K562 (cell line): ENCODE data around the gene ENTREP3. TPM values are rescaled to one million over a fixed set of nuclear protein-coding genes. Genes with fewer than 3 reads are reported as not detected.
A peak's percentile ranks its signal among the peaks of the same experiment; 100 is the strongest.

Source experiments
- ATAC-seq: fragments of 200-7000 bp; cut with Tn5 transposase; 3 replicates; pipeline ENCODE4 v1.9.1; 2020; ENCODE audit warnings: moderate library complexity
- BruUV-seq: library from RNA; stranded (reverse); fragments of 400-500 nt; replicated peaks from 2 replicates; lab custom pipeline; 2021; lab: Mats Ljungman, UMichigan
- CTCF ChIA-PET: fragments of 300-600 bp; formaldehyde crosslinking; extraction: SDS; loops from one replicate; lab custom pipeline; 2021; ENCODE audit warnings: low intra/inter-chr PET ratio; lab: Yijun Ruan, JAX
- POLR2A ChIA-PET: fragments of 300-600, 350-650 bp; sonication (Branson Sonifier 250); formaldehyde crosslinking; extraction: SDS; loops from one replicate; lab custom pipeline; 2021; ENCODE audit warnings: antibody characterized with exemption, inconsistent platforms; lab: Yijun Ruan, JAX
- DNase-seq, 4 experiments: peaks; one replicate each; pipeline versions ENCODE4 v3.0.0 to v3.0.0-alpha.2; 2011 to 2018; ENCODE audit warnings: low spot score in 3 of 4, mixed read lengths in 3 of 4; ENCODE audit errors: extremely low read depth in 1 of 4
- FAIRE-seq: peaks from 2 replicates; lab custom pipeline; 2011; peaks lifted over from hg19 to GRCh38; lab: Jason Lieb, UNC
- H2AFZ ChIP-seq: 2 replicates; pipeline ENCODE4 v1.6.0; 2011; ENCODE audit warnings: low read depth, low read length, control low read depth, inconsistent platforms
- H3K27ac ChIP-seq: fragments of 200-600 bp; 3 replicates; pipeline ENCODE4 v1.8.0; 2011; ENCODE audit warnings: low read depth, mild to moderate bottlenecking, control low read depth, inconsistent platforms, low read length, moderate library complexity, mixed read lengths; ENCODE audit errors: extremely low read depth
- H3K27me3 ChIP-seq, 2 experiments: fragments of 300-600 bp in 1 of 2; 2 replicates in 1 of 2; 3 replicates in 1 of 2; pipeline versions ENCODE4 v1.6.0 to v1.8.0; 2011; ENCODE audit warnings: inconsistent platforms in 2 of 2, low read length in 2 of 2, mild to moderate bottlenecking in 1 of 2, mixed read lengths in 1 of 2, moderate library complexity in 1 of 2; ENCODE audit not compliant: control insufficient read depth in 2 of 2, insufficient read depth in 2 of 2
- H3K36me3 ChIP-seq: fragments of 300-600 bp; 3 replicates; pipeline ENCODE4 v1.8.0; 2011; ENCODE audit warnings: mild to moderate bottlenecking, low read length, inconsistent platforms; ENCODE audit not compliant: control insufficient read depth, insufficient read depth
- H3K4me1 ChIP-seq, 2 experiments: fragments of 200-600 bp in 1 of 2; replicated peaks in 1 of 2; 2 replicates in 1 of 2; 3 replicates in 1 of 2; pipeline versions ENCODE4 v1.5.1 to v1.8.0; 2011; ENCODE audit warnings: inconsistent platforms in 2 of 2, low read length in 2 of 2, mild to moderate bottlenecking in 1 of 2, mixed read lengths in 1 of 2, moderate library complexity in 1 of 2; ENCODE audit not compliant: control insufficient read depth in 2 of 2, insufficient read depth in 2 of 2
- H3K4me2 ChIP-seq: 2 replicates; pipeline ENCODE4 v1.6.1; 2011; ENCODE audit warnings: low read length, control low read depth, inconsistent platforms, mixed read lengths; ENCODE audit not compliant: insufficient read depth
- H3K4me3 ChIP-seq: fragments of 200-600 bp; sonication (generic), shearing (Covaris generic); 2 replicates; pipeline ENCODE4 v1.5.1; 2016; ENCODE audit warnings: control low read depth, inconsistent platforms
- H3K79me2 ChIP-seq: fragments of 200-600 bp; 3 replicates; pipeline ENCODE4 v1.8.0; 2011; ENCODE audit warnings: low read length, inconsistent platforms; ENCODE audit not compliant: control insufficient read depth, insufficient read depth
- H3K9ac ChIP-seq, 2 experiments: 2 replicates each; pipeline versions ENCODE4 v1.6.0 to v1.6.1; 2011; ENCODE audit warnings: low read depth in 2 of 2, low read length in 2 of 2, control low read depth in 1 of 2, inconsistent platforms in 1 of 2, mild to moderate bottlenecking in 1 of 2, mixed read lengths in 1 of 2; ENCODE audit not compliant: insufficient read depth in 1 of 2
- H3K9me1 ChIP-seq: one replicate; pipeline ENCODE4 v1.6.0; 2011; ENCODE audit warnings: inconsistent platforms, mild to moderate bottlenecking, low read length, moderate library complexity; ENCODE audit not compliant: control insufficient read depth, insufficient read depth
- H3K9me3 ChIP-seq: replicated peaks from 2 replicates; pipeline ENCODE4 v1.5.1; 2011; ENCODE audit warnings: low read depth, low read length, inconsistent platforms; ENCODE audit not compliant: control insufficient read depth, insufficient read depth
- H4K20me1 ChIP-seq: replicated peaks from 2 replicates; pipeline ENCODE4 v1.6.1; 2011; ENCODE audit warnings: low read length, inconsistent platforms, mixed read lengths; ENCODE audit not compliant: control insufficient read depth, insufficient read depth
- ETV6 ChIP-seq, 3 experiments: fragments of 150-350 bp in 1 of 3; sonication (generic) in 1 of 3; formaldehyde crosslinking in 1 of 3; IDR thresholded peaks; 2 replicates each; pipeline versions ENCODE4 v1.6.1 to v1.8.0; 2014 to 2022; ENCODE audit warnings: borderline replicate concordance in 2 of 3, low read depth in 2 of 3, antibody characterized with exemption in 1 of 3, low read length in 1 of 3, mild to moderate bottlenecking in 1 of 3, missing genetic modification reagents in 1 of 3
- MED1 ChIP-seq: sonication (generic); formaldehyde crosslinking; IDR thresholded peaks from 2 replicates; pipeline ENCODE4 v1.8.1; 2023; ENCODE audit warnings: missing genetic modification reagents, borderline replicate concordance
- WGBS: fragments of 100-300 bp; shearing (Covaris generic); methylation state at CpG from one replicate; pipeline ENCODE4 v1.1.6; 2016; ENCODE audit warnings: low coverage, mixed read lengths; ENCODE audit not compliant: insufficient coverage; ENCODE audit errors: missing lambda C conversion rate; 5-methylcytosine and 5-hydroxymethylcytosine counted together
- in situ Hi-C: fragments of 300-500 bp; cut with MboI; formaldehyde crosslinking; loops from 4 replicates; pipeline ENCODE4 v1.15.0; 2018; ENCODE audit warnings: inconsistent platforms, mixed read lengths
- intact Hi-C: fragments of 100-400 bp; cut with micrococcal nuclease; formaldehyde crosslinking; loops from 2 replicates; pipeline ENCODE4 v1.14.2; 2022
- polyA plus RNA-seq, 8 experiments: library from polyadenylated mRNA; depleted of rRNA in 4 of 8; stranded (reverse) in 5 of 8; unstranded in 3 of 8; fragments of >200 nt; fragmentation: Nextera tagmentation in 2 of 8; fragmentation: Illumina TruSeq in 1 of 8; extraction: Ambion mirVana in 2 of 8; extraction: Trizol in 1 of 8; gene quantifications; 2 replicates each; pipeline versions ENCODE4 v1.2.1 to v1.2.3, GENCODE V29; 2011 to 2014; ENCODE audit warnings: inconsistent platforms in 1 of 8, missing spikeins in 1 of 8
- total RNA-seq, 7 experiments: library from RNA; depleted of rRNA in 6 of 7; stranded (reverse); fragments of >200 nt in 6 of 7; fragmentation: Illumina TruSeq in 2 of 7; extraction: Trizol in 2 of 7; gene quantifications; 2 replicates each; pipeline versions ENCODE4 v1.2.1 to v1.2.3, GENCODE V29; 2011 to 2021; ENCODE audit warnings: low replicate concordance in 1 of 7
- TF ChIP-seq, protein P1 (sequence below): sonication (generic); formaldehyde crosslinking; IDR thresholded peaks from 2 replicates; pipeline ENCODE4 v1.8.1; 2023; ENCODE audit warnings: mild to moderate bottlenecking, missing genetic modification reagents
- TF ChIP-seq, protein P2 (sequence below): fragments of 250-450 bp; sonication (Bioruptor Pico); IDR thresholded peaks from 2 replicates; pipeline ENCODE4 v1.9.0; 2021; ENCODE audit warnings: mild to moderate bottlenecking, inconsistent platforms

Gene ENTREP3
- total and polyA plus RNA-seq, 9 of the 15 experiments (the other 6 are each of a cell fraction or from before 2014, with no cell fraction given) = 1.9 to 41.8 (median 5.9) TPM

- in situ Hi-C loops = no loop called here
- Histone ChIP-seq H3K79me2 (no peaks in the 10 kb centered on the region), H3K4me1 (peaks cover 0 to 35% of the 10 kb centered on the region in 2 experiments; a peak in 3 of 5 replicates)
- FAIRE-seq = no peak
- TF ChIP-seq, protein P1, sequence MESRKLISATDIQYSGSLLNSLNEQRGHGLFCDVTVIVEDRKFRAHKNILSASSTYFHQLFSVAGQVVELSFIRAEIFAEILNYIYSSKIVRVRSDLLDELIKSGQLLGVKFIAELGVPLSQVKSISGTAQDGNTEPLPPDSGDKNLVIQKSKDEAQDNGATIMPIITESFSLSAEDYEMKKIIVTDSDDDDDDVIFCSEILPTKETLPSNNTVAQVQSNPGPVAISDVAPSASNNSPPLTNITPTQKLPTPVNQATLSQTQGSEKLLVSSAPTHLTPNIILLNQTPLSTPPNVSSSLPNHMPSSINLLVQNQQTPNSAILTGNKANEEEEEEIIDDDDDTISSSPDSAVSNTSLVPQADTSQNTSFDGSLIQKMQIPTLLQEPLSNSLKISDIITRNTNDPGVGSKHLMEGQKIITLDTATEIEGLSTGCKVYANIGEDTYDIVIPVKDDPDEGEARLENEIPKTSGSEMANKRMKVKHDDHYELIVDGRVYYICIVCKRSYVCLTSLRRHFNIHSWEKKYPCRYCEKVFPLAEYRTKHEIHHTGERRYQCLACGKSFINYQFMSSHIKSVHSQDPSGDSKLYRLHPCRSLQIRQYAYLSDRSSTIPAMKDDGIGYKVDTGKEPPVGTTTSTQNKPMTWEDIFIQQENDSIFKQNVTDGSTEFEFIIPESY (CRISPR knock-in tag) = peak; percentile 60; the same call in 1 of the 2 replicates
- no peak for TF ChIP-seq MED1 (CRISPR knock-in tag)
- TF ChIP-seq, protein P2, sequence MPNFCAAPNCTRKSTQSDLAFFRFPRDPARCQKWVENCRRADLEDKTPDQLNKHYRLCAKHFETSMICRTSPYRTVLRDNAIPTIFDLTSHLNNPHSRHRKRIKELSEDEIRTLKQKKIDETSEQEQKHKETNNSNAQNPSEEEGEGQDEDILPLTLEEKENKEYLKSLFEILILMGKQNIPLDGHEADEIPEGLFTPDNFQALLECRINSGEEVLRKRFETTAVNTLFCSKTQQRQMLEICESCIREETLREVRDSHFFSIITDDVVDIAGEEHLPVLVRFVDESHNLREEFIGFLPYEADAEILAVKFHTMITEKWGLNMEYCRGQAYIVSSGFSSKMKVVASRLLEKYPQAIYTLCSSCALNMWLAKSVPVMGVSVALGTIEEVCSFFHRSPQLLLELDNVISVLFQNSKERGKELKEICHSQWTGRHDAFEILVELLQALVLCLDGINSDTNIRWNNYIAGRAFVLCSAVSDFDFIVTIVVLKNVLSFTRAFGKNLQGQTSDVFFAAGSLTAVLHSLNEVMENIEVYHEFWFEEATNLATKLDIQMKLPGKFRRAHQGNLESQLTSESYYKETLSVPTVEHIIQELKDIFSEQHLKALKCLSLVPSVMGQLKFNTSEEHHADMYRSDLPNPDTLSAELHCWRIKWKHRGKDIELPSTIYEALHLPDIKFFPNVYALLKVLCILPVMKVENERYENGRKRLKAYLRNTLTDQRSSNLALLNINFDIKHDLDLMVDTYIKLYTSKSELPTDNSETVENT (CRISPR knock-in tag) = 0 out of 2 replicates have a peak, but pooled peaks have one; percentile 13
- TF ChIP-seq ETV6 (IDR thresholded peaks at IDR 0.05; ENCODE audit: borderline replicate concordance in 1 of 2, low read depth in 2 of 2, low read length in 1 of 2) = no peak
- TF ChIP-seq ETV6 (CRISPR knock-in tag; IDR thresholded peaks at IDR 0.05; ENCODE audit: borderline replicate concordance) = no peak
- TF ChIP-seq, all 486 proteins: peak for 2
- intact Hi-C loops = no loop called here
- ChIA-PET CTCF (no interaction called here), POLR2A (interaction anchor here (0.5 to 1.8 kb wide), 2 partner anchors 8 to 16 kb away, joined by 3 to 4 read pairs; partner anchors contain the start of genes HCN3 and PKLR)
- Histone ChIP-seq H3K4me3 (no peak overlapping the region), H3K9me3 (no peaks in the 10 kb centered on the region), H4K20me1 (no peaks in the 10 kb centered on the region; the same call in 1 of the 2 replicates), H3K9ac (peak overlapping the region in 1 of 2 experiments; percentile 40; a peak in 1 of 4 replicates), H2AFZ (no peak overlapping the region), H3K27me3 (no peaks in the 10 kb centered on the region), H3K9me1 (no peaks in the 10 kb centered on the region), H3K36me3 (peaks cover 23% of the 10 kb centered on the region; the same call in 2 of the 3 replicates), H3K27ac (no peak overlapping the region), H3K4me2 (no peak overlapping the region)
- 86% methylated on average over 10 of the region's 14 CpGs for WGBS
- ATAC-seq (no peak), DNase-seq (no peak)
- BruUV-seq = no TSS peak
These were observed 29.8 kb upstream of the ENTREP3 start for GRCh38 chr1:155285063-155285462.
